ENCODE data around the gene GTPBP4. TPM values are rescaled to one million over a fixed set of nuclear protein-coding genes. Genes with fewer than 3 reads are reported as not detected.

The GTPBP4 gene
- total and polyA plus RNA-seq, 2 of the 13 experiments (the other 11 are each of a cell fraction or from before 2014, with no cell fraction given), result 24.1 to 85.5 TPM

- no peak for TF ChIP-seq ZNF318 (CRISPR knock-in tag; IDR thresholded peaks at IDR 0.05)
- no peak for TF ChIP-seq ARID2 (CRISPR knock-in tag; IDR thresholded peaks at IDR 0.05; ENCODE audit: borderline replicate concordance)
- no peak for TF ChIP-seq ZNF570 (CRISPR knock-in tag; IDR thresholded peaks at IDR 0.05; ENCODE audit: borderline replicate concordance)
- TF ChIP-seq, protein P1, sequence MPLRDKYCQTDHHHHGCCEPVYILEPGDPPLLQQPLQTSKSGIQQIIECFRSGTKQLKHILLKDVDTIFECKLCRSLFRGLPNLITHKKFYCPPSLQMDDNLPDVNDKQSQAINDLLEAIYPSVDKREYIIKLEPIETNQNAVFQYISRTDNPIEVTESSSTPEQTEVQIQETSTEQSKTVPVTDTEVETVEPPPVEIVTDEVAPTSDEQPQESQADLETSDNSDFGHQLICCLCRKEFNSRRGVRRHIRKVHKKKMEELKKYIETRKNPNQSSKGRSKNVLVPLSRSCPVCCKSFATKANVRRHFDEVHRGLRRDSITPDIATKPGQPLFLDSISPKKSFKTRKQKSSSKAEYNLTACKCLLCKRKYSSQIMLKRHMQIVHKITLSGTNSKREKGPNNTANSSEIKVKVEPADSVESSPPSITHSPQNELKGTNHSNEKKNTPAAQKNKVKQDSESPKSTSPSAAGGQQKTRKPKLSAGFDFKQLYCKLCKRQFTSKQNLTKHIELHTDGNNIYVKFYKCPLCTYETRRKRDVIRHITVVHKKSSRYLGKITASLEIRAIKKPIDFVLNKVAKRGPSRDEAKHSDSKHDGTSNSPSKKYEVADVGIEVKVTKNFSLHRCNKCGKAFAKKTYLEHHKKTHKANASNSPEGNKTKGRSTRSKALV (CRISPR knock-in tag; IDR thresholded peaks at IDR 0.05), result no peak
- no peak for TF ChIP-seq TCF12 (IDR thresholded peaks at IDR 0.05)
- no peak for TF ChIP-seq TCF12 (CRISPR knock-in tag; IDR thresholded peaks at IDR 0.05)
Measured at GRCh38 chr10:947881-948280, 40.4 kb upstream of the GTPBP4 start (continued).

All from HepG2 (cell line).